Keratinocyte (primary cell): ENCODE results near the gene DCTN1. TPM values are rescaled to one million over a fixed set of nuclear protein-coding genes. Genes with fewer than 3 reads are reported as not detected.

Experiments
- DNase-seq: peaks from one replicate; pipeline ENCODE4 v3.0.0-alpha.2; 2011; ENCODE audit warnings: low read depth, missing footprints, low spot score
- FAIRE-seq: peaks from 2 replicates; lab custom pipeline; 2011; peaks lifted over from hg19 to GRCh38; lab: Jason Lieb, UNC
- H2AFZ ChIP-seq: 2 replicates; pipeline ENCODE4 v1.6.0; 2012; ENCODE audit warnings: low read length, control low read depth, inconsistent platforms; ENCODE audit not compliant: control insufficient read depth
- H3K27ac ChIP-seq: 2 replicates; pipeline ENCODE4 v1.5.1; 2011; ENCODE audit warnings: low read length; ENCODE audit not compliant: control insufficient read depth, insufficient read depth
- H3K27me3 ChIP-seq: 3 replicates; pipeline ENCODE4 v1.6.0; 2011; ENCODE audit warnings: low read length; ENCODE audit not compliant: control insufficient read depth, insufficient read depth; ENCODE audit errors: extremely low read depth
- H3K36me3 ChIP-seq, 2 experiments: 2 replicates in 1 of 2; 3 replicates in 1 of 2; pipeline ENCODE4 v1.5.1; 2011; ENCODE audit warnings: low read length in 2 of 2, mild to moderate bottlenecking in 1 of 2; ENCODE audit not compliant: control insufficient read depth in 2 of 2, insufficient read depth in 2 of 2; ENCODE audit errors: extremely low read depth in 1 of 2
- H3K4me1 ChIP-seq: 3 replicates; pipeline ENCODE4 v1.5.1; 2011; ENCODE audit warnings: low read length; ENCODE audit not compliant: control insufficient read depth, insufficient read depth; ENCODE audit errors: extremely low read depth
- H3K4me2 ChIP-seq: 3 replicates; pipeline ENCODE4 v1.6.0; 2011; ENCODE audit warnings: low read depth, low read length; ENCODE audit not compliant: control insufficient read depth, insufficient read depth; ENCODE audit errors: extremely low read depth
- H3K4me3 ChIP-seq, 3 experiments: fragments of 200-600 bp in 1 of 3; sonication (generic) in 1 of 3; 2 replicates in 2 of 3; 3 replicates in 1 of 3; pipeline ENCODE4 v1.5.1; 2011 to 2016; ENCODE audit warnings: low read length in 3 of 3, mild to moderate bottlenecking in 3 of 3, control low read depth in 2 of 3, inconsistent platforms in 1 of 3, low read depth in 1 of 3, mixed read lengths in 1 of 3, mixed run types in 1 of 3, moderate library complexity in 1 of 3; ENCODE audit not compliant: control insufficient read depth in 2 of 3, insufficient read depth in 2 of 3; ENCODE audit errors: extremely low read depth in 1 of 3
- H3K79me2 ChIP-seq: 2 replicates; pipeline ENCODE4 v1.6.0; 2012; ENCODE audit warnings: low read length; ENCODE audit not compliant: control insufficient read depth, insufficient read depth
- H3K9ac ChIP-seq: 3 replicates; pipeline ENCODE4 v1.6.0; 2011; ENCODE audit warnings: low read length; ENCODE audit not compliant: control insufficient read depth, insufficient read depth; ENCODE audit errors: extremely low read depth
- H3K9me1 ChIP-seq: 3 replicates; pipeline ENCODE4 v1.6.0; 2011; ENCODE audit warnings: low read length; ENCODE audit not compliant: control insufficient read depth, insufficient read depth; ENCODE audit errors: extremely low read depth
- H3K9me3 ChIP-seq: 2 replicates; pipeline ENCODE4 v1.5.1; 2012; ENCODE audit warnings: low read depth, low read length; ENCODE audit not compliant: control insufficient read depth
- H4K20me1 ChIP-seq: 3 replicates; pipeline ENCODE4 v1.6.0; 2011; ENCODE audit warnings: low read length; ENCODE audit not compliant: control insufficient read depth, insufficient read depth; ENCODE audit errors: extremely low read depth
- CTCF ChIP-seq, 3 experiments: IDR thresholded peaks in 1 of 3; conservative IDR thresholded peaks in 1 of 3; optimal IDR thresholded peaks in 1 of 3; 2 replicates in 2 of 3; 3 replicates in 1 of 3; pipeline versions ENCODE3 to v1.5.1; 2011; ENCODE audit warnings: low read length in 3 of 3, mild to moderate bottlenecking in 3 of 3, moderate library complexity in 2 of 3, control low read depth in 1 of 3, inconsistent platforms in 1 of 3; ENCODE audit not compliant: insufficient read depth in 2 of 3; ENCODE audit errors: extremely low read depth in 1 of 3
- EZH2 ChIP-seq: IDR thresholded peaks from one replicate; pipeline ENCODE4 v1.6.1; 2012; ENCODE audit warnings: inconsistent platforms, mild to moderate bottlenecking, low read length, moderate library complexity
- dilution Hi-C: fragments of 300-500 bp; cut with MboI; formaldehyde crosslinking; loops from one replicate; pipeline ENCODE4 v1.7.0; 2020; ENCODE audit warnings: low sequenced_read_pairs; ENCODE audit not compliant: extremely low pct_ligation_motif_present
- polyA plus RNA-seq, 5 experiments: library from polyadenylated mRNA; depleted of rRNA in 3 of 5; stranded (reverse) in 3 of 5; stranded (forward) in 1 of 5; unstranded in 1 of 5; fragments of >200 nt; gene quantifications; 1 replicate in 1 of 5; 2 replicates in 3 of 5; 3 replicates in 1 of 5; pipeline versions ENCODE4 v1.2.1 to v1.2.3, GENCODE V29; 2011 to 2012; ENCODE audit warnings: missing spikeins in 2 of 5, low read depth in 1 of 5, low replicate concordance in 1 of 5

DCTN1 gene
- polyA plus RNA-seq, 1 donor (not counting 4 experiments of a cell fraction or from before 2014, with no cell fraction given), result 110 TPM

GRCh38 chr2:74420006-74420405 is 39.9 kb upstream of the DCTN1 start:
- no peak for TF ChIP-seq CTCF (optimal IDR thresholded peaks at IDR 0.05 in 1 of 3, IDR thresholded peaks at IDR 0.05 in 1 of 3, conservative IDR thresholded peaks at IDR 0.05 in 1 of 3; ENCODE audit: extremely low read depth in 1 of 3, insufficient read depth in 2 of 3, low read length in 3 of 3)
- no peak for TF ChIP-seq EZH2
- H3K27ac ChIP-seq, result no peak overlapping the region
- no peak overlapping the region for H2AFZ ChIP-seq
- H3K4me1 ChIP-seq, result peaks cover 36% of the 10 kb centered on the region
- dilution Hi-C loops, result no loop called here
- H3K4me2 ChIP-seq, result no peak overlapping the region
- FAIRE-seq (no peak), DNase-seq (no peak)
- no peak overlapping the region for H3K4me3 ChIP-seq
- peaks cover 2% of the 10 kb centered on the region for H3K27me3 ChIP-seq
- peaks cover 2% of the 10 kb centered on the region for H3K79me2 ChIP-seq
- H3K9ac ChIP-seq, result no peak overlapping the region
- H3K9me3 ChIP-seq, result no peaks in the 10 kb centered on the region
- H3K36me3 ChIP-seq, result peaks cover 0 to 8% of the 10 kb centered on the region in 2 experiments
- no peaks in the 10 kb centered on the region for H3K9me1 ChIP-seq
- H4K20me1 ChIP-seq, result no peaks in the 10 kb centered on the region

GRCh38 chr2:74419345-74419744 is 39.2 kb upstream of the DCTN1 start:
- Histone ChIP-seq H3K9me3 (no peaks in the 10 kb centered on the region), H3K9me1 (no peaks in the 10 kb centered on the region), H3K4me2 (no peak overlapping the region), H2AFZ (no peak overlapping the region), H3K9ac (no peak overlapping the region), H3K27me3 (peaks cover 3% of the 10 kb centered on the region), H3K27ac (no peak overlapping the region), H4K20me1 (no peaks in the 10 kb centered on the region), H3K36me3 (peaks cover 0 to 1% of the 10 kb centered on the region in 2 experiments), H3K79me2 (peaks cover 2% of the 10 kb centered on the region), H3K4me1 (peaks cover 35% of the 10 kb centered on the region), H3K4me3 (no peak overlapping the region)
- dilution Hi-C loops, result no loop called here
- FAIRE-seq (no peak), DNase-seq (no peak)
- TF ChIP-seq EZH2 (no peak), CTCF (optimal IDR thresholded peaks at IDR 0.05 in 1 of 3, IDR thresholded peaks at IDR 0.05 in 1 of 3, conservative IDR thresholded peaks at IDR 0.05 in 1 of 3; ENCODE audit: extremely low read depth in 1 of 3, insufficient read depth in 2 of 3, low read length in 3 of 3) (no peak)
